ENCODE results near the gene PDZD2. TPM values are rescaled to one million over a fixed set of nuclear protein-coding genes. Genes with fewer than 3 reads are reported as not detected.

The PDZD2 gene
- total and polyA plus RNA-seq, 2 donors (not counting 3 experiments of a cell fraction or from before 2014, with no cell fraction given), result 0.66 to 6.9 TPM

GRCh38 chr5:32031089-32031488 lies 392.2 kb downstream of the PDZD2 start:
- intact Hi-C loops (cut with micrococcal nuclease), result loop anchor here (5.0 kb wide), 1 partner anchor 61 kb away; no protein-coding TSS in a partner anchor
- FAIRE-seq, result no peak
- dilution Hi-C loops (cut with MboI; ENCODE audit: extremely low pct_ligation_motif_present, low sequenced_read_pairs), result no loop called here
- TF ChIP-seq FOS (IDR thresholded peaks at IDR 0.05; ENCODE audit: borderline replicate concordance, insufficient read depth, low read length), result no peak
- no peak for TF ChIP-seq JUN (IDR thresholded peaks at IDR 0.05; ENCODE audit: borderline replicate concordance, insufficient read depth, insufficient read length, low read depth)
- no peak for TF ChIP-seq MAX (IDR thresholded peaks at IDR 0.05; ENCODE audit: insufficient read depth, insufficient read length)
- no peak for TF ChIP-seq MYC (IDR thresholded peaks at IDR 0.05; ENCODE audit: low read depth, low read length)
- TF ChIP-seq EZH2 (IDR thresholded peaks at IDR 0.05; ENCODE audit: borderline replicate concordance, low read depth, low read length, severe bottlenecking), result no peak
- no peak for TF ChIP-seq CTCF (IDR thresholded peaks at IDR 0.05; ENCODE audit: extremely low read depth in 1 of 2, insufficient read depth in 1 of 2, low read depth in 1 of 2, low read length in 2 of 2)
- TF ChIP-seq POLR2A (IDR thresholded peaks at IDR 0.05; ENCODE audit: low read depth, low read length), result no peak
- no peak for TF ChIP-seq POLR2AphosphoS5 (IDR thresholded peaks at IDR 0.05; ENCODE audit: insufficient read depth, low read depth, low read length)
- no peak for TF ChIP-seq GATA2 (IDR thresholded peaks at IDR 0.05; ENCODE audit: insufficient read depth, insufficient read length, low read depth, low read length)
- ChIA-PET POLR2A (no interaction called here), CTCF (interaction anchor here (1.1 kb wide), 2 partner anchors 13 to 46 kb away, joined by 3 to 4 read pairs; no protein-coding TSS in a partner anchor)
- Histone ChIP-seq H3K4me1 (ENCODE audit: control insufficient read depth, extremely low read depth, insufficient read depth, low read length) (peaks cover 44% of the 10 kb centered on the region), H4K20me1 (replicated peaks; ENCODE audit: control insufficient read depth, extremely low read depth, insufficient read depth, low read length) (no peaks in the 10 kb centered on the region), H3K9me3 (replicated peaks; ENCODE audit: control insufficient read depth, insufficient read depth, low read length) (no peaks in the 10 kb centered on the region), H3K27ac (ENCODE audit: insufficient read depth, low read depth, low read length) (no peak overlapping the region), H3K4me3 (replicated peaks in 1 of 3; ENCODE audit: insufficient read depth in 1 of 3, low read depth in 1 of 3, low read length in 3 of 3) (no peak overlapping the region), H3K9me1 (replicated peaks; ENCODE audit: control insufficient read depth, extremely low read depth, insufficient read depth, low read length) (no peaks in the 10 kb centered on the region), H3K79me2 (ENCODE audit: control insufficient read depth, insufficient read depth, low read length) (no peaks in the 10 kb centered on the region), H2AFZ (ENCODE audit: low read depth, low read length) (no peak overlapping the region), H3K4me2 (ENCODE audit: insufficient read depth, low read length) (no peak overlapping the region), H3K9ac (replicated peaks; ENCODE audit: extremely low read depth, insufficient read depth, low read length) (no peak overlapping the region), H3K27me3 (ENCODE audit: control insufficient read depth in 2 of 2, insufficient read depth in 2 of 2, low read length in 2 of 2) (no peaks in the 10 kb centered on the region), H3K36me3 (ENCODE audit: control insufficient read depth in 2 of 2, extremely low read depth in 1 of 2, insufficient read depth in 2 of 2, low read length in 2 of 2) (no peaks in the 10 kb centered on the region)
- no peak for DNase-seq (ENCODE audit: low read depth, low spot score)
- no TSS peak for BruUV-seq (replicated peaks)

Measured in endothelial cell of umbilical vein (primary cell).